Stimulated activated CD4-positive, alpha-beta T cell treated with anti-CD3 and anti-CD28 coated beads, Interleukin-2, amount 100 ng/mL, for 4 hours (primary cell): ENCODE measurements around the gene SLC46A1.
"Not testable (repeated sequence)": the region's sequence is repeated elsewhere in the genome, so short reads cannot be mapped to it uniquely, and the experiment has no call there.

Experiments
- DNase-seq: peaks from one replicate; pipeline ENCODE4 v3.0.0-alpha.2; 2020; ENCODE audit warnings: low read depth

Gene SLC46A1

GRCh38 chr17:28405632-28406472 lies at the start of gene SLC46A1:
SLC46A1 (minus strand) TSS chr17:28406212; CDS start chr17:28406114, 98 bp downstream.
- DNase-seq: peak; percentile 30

GRCh38 chr17:28449859-28450258 lies 43.8 kb upstream of the SLC46A1 start:
- DNase-seq: no peak

GRCh38 chr17:28447396-28447760 lies 41.4 kb upstream of the SLC46A1 start:
- DNase-seq: no peak

- no peak for DNase-seq
Observed at GRCh38 chr17:28446716-28447395, 40.8 kb upstream of the SLC46A1 start.

GRCh38 chr17:28443901-28444638 lies 38.1 kb upstream of the SLC46A1 start:
- DNase-seq: no peak

GRCh38 chr17:28434326-28434725 lies 28.3 kb upstream of the SLC46A1 start:
- DNase-seq: not testable (repeated sequence)

GRCh38 chr17:28433721-28434120 lies 27.7 kb upstream of the SLC46A1 start:
- DNase-seq: no peak

GRCh38 chr17:28427982-28428381 lies 22.0 kb upstream of the SLC46A1 start:
- not testable (repeated sequence) for DNase-seq

GRCh38 chr17:28427371-28427770 lies 21.4 kb upstream of the SLC46A1 start:
- DNase-seq: no peak

- no peak for DNase-seq
Observed at GRCh38 chr17:28426081-28426519, 20.1 kb upstream of the SLC46A1 start.

GRCh38 chr17:28425206-28425605 lies 19.2 kb upstream of the SLC46A1 start:
- DNase-seq: no peak

GRCh38 chr17:28421787-28422305 lies 15.8 kb upstream of the SLC46A1 start:
- DNase-seq: no peak

- peak; percentile 42 for DNase-seq
Observed at GRCh38 chr17:28416703-28417311, 10.8 kb upstream of the SLC46A1 start.

GRCh38 chr17:28415886-28416285 lies 9.9 kb upstream of the SLC46A1 start:
- no peak for DNase-seq

- DNase-seq: no peak
Observed at GRCh38 chr17:28413804-28414203, 7.8 kb upstream of the SLC46A1 start.

- DNase-seq: no peak
Observed at GRCh38 chr17:28412099-28412498, 6.1 kb upstream of the SLC46A1 start.

- DNase-seq: no peak
Observed at GRCh38 chr17:28407974-28408306, 1.9 kb upstream of the SLC46A1 start.

- no peak for DNase-seq
Observed at GRCh38 chr17:28407130-28407973, 1.3 kb upstream of the SLC46A1 start.

- no peak for DNase-seq
Observed at GRCh38 chr17:28406473-28406814, 432 bp upstream of the SLC46A1 start.

- DNase-seq: no peak
Observed at GRCh38 chr17:28404812-28405570, 1.0 kb downstream of the SLC46A1 start.

GRCh38 chr17:28404461-28404811 lies 1.6 kb downstream of the SLC46A1 start:
- no peak for DNase-seq
